Measurements from ENCODE around the gene PPT1. TPM values are rescaled to one million over a fixed set of nuclear protein-coding genes. Genes with fewer than 3 reads are reported as not detected.

PPT1 gene
- total and polyA plus RNA-seq, 2 donors (not counting 3 experiments of a cell fraction or from before 2014, with no cell fraction given), result 58.0 to 131 TPM

- Histone ChIP-seq H3K79me2 (ENCODE audit: control insufficient read depth, insufficient read depth, low read length) (peaks cover 97% of the 10 kb centered on the region), H3K4me1 (ENCODE audit: control insufficient read depth, extremely low read depth, insufficient read depth, low read length) (peaks cover 11% of the 10 kb centered on the region), H3K27me3 (ENCODE audit: control insufficient read depth in 2 of 2, insufficient read depth in 2 of 2, low read length in 2 of 2) (no peaks in the 10 kb centered on the region), H3K9me1 (replicated peaks; ENCODE audit: control insufficient read depth, extremely low read depth, insufficient read depth, low read length) (no peaks in the 10 kb centered on the region), H3K9ac (replicated peaks; ENCODE audit: extremely low read depth, insufficient read depth, low read length) (no peak overlapping the region), H3K9me3 (replicated peaks; ENCODE audit: control insufficient read depth, insufficient read depth, low read length) (no peaks in the 10 kb centered on the region), H4K20me1 (replicated peaks; ENCODE audit: control insufficient read depth, extremely low read depth, insufficient read depth, low read length) (peaks cover 5% of the 10 kb centered on the region), H3K27ac (ENCODE audit: insufficient read depth, low read depth, low read length) (no peak overlapping the region), H3K4me3 (replicated peaks in 1 of 3; ENCODE audit: insufficient read depth in 1 of 3, low read depth in 1 of 3, low read length in 3 of 3) (no peak overlapping the region), H3K36me3 (ENCODE audit: control insufficient read depth in 2 of 2, extremely low read depth in 1 of 2, insufficient read depth in 2 of 2, low read length in 2 of 2) (peaks cover 2 to 3% of the 10 kb centered on the region in 2 experiments), H3K4me2 (ENCODE audit: insufficient read depth, low read length) (no peak overlapping the region), H2AFZ (ENCODE audit: low read depth, low read length) (no peak overlapping the region)
- intact Hi-C loops (cut with micrococcal nuclease) (no loop called here), dilution Hi-C loops (cut with MboI; ENCODE audit: extremely low pct_ligation_motif_present, low sequenced_read_pairs) (no loop called here)
- no peak for TF ChIP-seq FOS (IDR thresholded peaks at IDR 0.05; ENCODE audit: borderline replicate concordance, insufficient read depth, low read length)
- BruUV-seq (replicated peaks), result no TSS peak
- FAIRE-seq (no peak), DNase-seq (ENCODE audit: low read depth, low spot score) (peak; percentile 47)
- POLR2A ChIA-PET, result no interaction called here
- CTCF ChIA-PET, result no interaction called here
Measured at GRCh38 chr1:40047276-40047675, 49.8 kb downstream of the PPT1 start.

GRCh38 chr1:40045766-40046165 lies 51.3 kb downstream of the PPT1 start:
- H3K4me1 ChIP-seq (ENCODE audit: control insufficient read depth, extremely low read depth, insufficient read depth, low read length), result peaks cover 23% of the 10 kb centered on the region
- no peaks in the 10 kb centered on the region for H3K27me3 ChIP-seq (ENCODE audit: control insufficient read depth in 2 of 2, insufficient read depth in 2 of 2, low read length in 2 of 2)
- no peak overlapping the region for H2AFZ ChIP-seq (ENCODE audit: low read depth, low read length)
- H3K9me1 ChIP-seq (replicated peaks; ENCODE audit: control insufficient read depth, extremely low read depth, insufficient read depth, low read length), result no peaks in the 10 kb centered on the region
- intact Hi-C loops (cut with micrococcal nuclease), result no loop called here
- H3K79me2 ChIP-seq (ENCODE audit: control insufficient read depth, insufficient read depth, low read length), result peaks cover 97% of the 10 kb centered on the region
- DNase-seq (ENCODE audit: low read depth, low spot score), result no peak
- no peak overlapping the region for H3K9ac ChIP-seq (replicated peaks; ENCODE audit: extremely low read depth, insufficient read depth, low read length)
- H3K9me3 ChIP-seq (replicated peaks; ENCODE audit: control insufficient read depth, insufficient read depth, low read length), result no peaks in the 10 kb centered on the region
- H3K36me3 ChIP-seq (ENCODE audit: control insufficient read depth in 2 of 2, extremely low read depth in 1 of 2, insufficient read depth in 2 of 2, low read length in 2 of 2), result peaks cover 0 to 3% of the 10 kb centered on the region in 2 experiments
- H4K20me1 ChIP-seq (replicated peaks; ENCODE audit: control insufficient read depth, extremely low read depth, insufficient read depth, low read length), result peaks cover 5% of the 10 kb centered on the region
- H3K4me3 ChIP-seq (replicated peaks in 1 of 3; ENCODE audit: insufficient read depth in 1 of 3, low read depth in 1 of 3, low read length in 3 of 3), result no peak overlapping the region
- FAIRE-seq, result no peak
- no TSS peak for BruUV-seq (replicated peaks)
- TF ChIP-seq FOS (IDR thresholded peaks at IDR 0.05; ENCODE audit: borderline replicate concordance, insufficient read depth, low read length), result no peak
- TF ChIP-seq JUN (IDR thresholded peaks at IDR 0.05; ENCODE audit: borderline replicate concordance, insufficient read depth, insufficient read length, low read depth), result no peak
- TF ChIP-seq CTCF (IDR thresholded peaks at IDR 0.05; ENCODE audit: extremely low read depth in 1 of 2, insufficient read depth in 1 of 2, low read depth in 1 of 2, low read length in 2 of 2), result no peak
- TF ChIP-seq EZH2 (IDR thresholded peaks at IDR 0.05; ENCODE audit: borderline replicate concordance, low read depth, low read length, severe bottlenecking), result no peak
- TF ChIP-seq MAX (IDR thresholded peaks at IDR 0.05; ENCODE audit: insufficient read depth, insufficient read length), result no peak
- TF ChIP-seq POLR2A (IDR thresholded peaks at IDR 0.05; ENCODE audit: low read depth, low read length), result no peak
- no peak for TF ChIP-seq GATA2 (IDR thresholded peaks at IDR 0.05; ENCODE audit: insufficient read depth, insufficient read length, low read depth, low read length)
- TF ChIP-seq POLR2AphosphoS5 (IDR thresholded peaks at IDR 0.05; ENCODE audit: insufficient read depth, low read depth, low read length), result no peak
- no peak for TF ChIP-seq MYC (IDR thresholded peaks at IDR 0.05; ENCODE audit: low read depth, low read length)
- no peak overlapping the region for H3K4me2 ChIP-seq (ENCODE audit: insufficient read depth, low read length)
- POLR2A ChIA-PET, result no interaction called here
- dilution Hi-C loops (cut with MboI; ENCODE audit: extremely low pct_ligation_motif_present, low sequenced_read_pairs), result no loop called here
- no peak overlapping the region for H3K27ac ChIP-seq (ENCODE audit: insufficient read depth, low read depth, low read length)
- CTCF ChIA-PET, result no interaction called here

Measured in endothelial cell of umbilical vein (primary cell).